GM20000 (cell line): ENCODE measurements around the gene PITPNM2.
A peak's percentile ranks its signal among the peaks of the same experiment; 100 is the strongest.

Experiments
- DNase-seq: peaks from one replicate; pipeline ENCODE4 v3.0.0; 2012; ENCODE audit warnings: low spot score
- CTCF ChIP-seq: IDR thresholded peaks from 2 replicates; pipeline ENCODE4 v1.5.1; 2012; ENCODE audit warnings: mild to moderate bottlenecking, control low read depth; ENCODE audit errors: extremely low read depth, missing control alignments

The PITPNM2 gene

GRCh38 chr12:123151457-123152454 lies 866 bp upstream of the PITPNM2 start:
- DNase-seq: no peak
- no peak for TF ChIP-seq CTCF

- DNase-seq: peak; percentile 25
- no peak for TF ChIP-seq CTCF
Observed at GRCh38 chr12:123150275-123150743, 581 bp downstream of the PITPNM2 start.

- peak; percentile 28 for DNase-seq
- no peak for TF ChIP-seq CTCF
Observed at GRCh38 chr12:123149501-123150274, 1.2 kb downstream of the PITPNM2 start.

GRCh38 chr12:123149088-123149487 lies 1.8 kb downstream of the PITPNM2 start:
- no peak for TF ChIP-seq CTCF
- no peak for DNase-seq

GRCh38 chr12:123148655-123149054 lies 2.2 kb downstream of the PITPNM2 start:
- no peak for DNase-seq
- TF ChIP-seq CTCF: no peak

GRCh38 chr12:123148223-123148622 lies 2.7 kb downstream of the PITPNM2 start:
- TF ChIP-seq CTCF: no peak
- no peak for DNase-seq

- no peak for TF ChIP-seq CTCF
- DNase-seq: no peak
Observed at GRCh38 chr12:123145211-123145610, 5.7 kb downstream of the PITPNM2 start.
